ENCODE measurements around the gene TDRD12. TPM values are rescaled to one million over a fixed set of nuclear protein-coding genes. Genes with fewer than 3 reads are reported as not detected.

TDRD12 gene
- total and polyA plus RNA-seq, 2 of the 13 experiments (the other 11 are each of a cell fraction or from before 2014, with no cell fraction given): 0.03 to 0.40 TPM

GRCh38 chr19:32862741-32863140, 143.2 kb downstream of the TDRD12 start (continued):
- no peak for TF ChIP-seq THYN1 (CRISPR knock-in tag; IDR thresholded peaks at IDR 0.05; ENCODE audit: borderline replicate concordance, low read depth)
- no peak for TF ChIP-seq ETV5 (CRISPR knock-in tag; IDR thresholded peaks at IDR 0.05; ENCODE audit: borderline replicate concordance)
- TF ChIP-seq KDM4B (CRISPR knock-in tag; IDR thresholded peaks at IDR 0.05): no peak
- no peak for TF ChIP-seq ZSCAN20 (CRISPR knock-in tag; IDR thresholded peaks at IDR 0.05; ENCODE audit: borderline replicate concordance)
- TF ChIP-seq, protein P1, sequence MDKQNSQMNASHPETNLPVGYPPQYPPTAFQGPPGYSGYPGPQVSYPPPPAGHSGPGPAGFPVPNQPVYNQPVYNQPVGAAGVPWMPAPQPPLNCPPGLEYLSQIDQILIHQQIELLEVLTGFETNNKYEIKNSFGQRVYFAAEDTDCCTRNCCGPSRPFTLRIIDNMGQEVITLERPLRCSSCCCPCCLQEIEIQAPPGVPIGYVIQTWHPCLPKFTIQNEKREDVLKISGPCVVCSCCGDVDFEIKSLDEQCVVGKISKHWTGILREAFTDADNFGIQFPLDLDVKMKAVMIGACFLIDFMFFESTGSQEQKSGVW (CRISPR knock-in tag; IDR thresholded peaks at IDR 0.05; ENCODE audit: borderline replicate concordance): no peak
- no peak for TF ChIP-seq POLR2AphosphoS5 (IDR thresholded peaks at IDR 0.05; ENCODE audit: low read depth, low read length)
- TF ChIP-seq, protein P2, sequence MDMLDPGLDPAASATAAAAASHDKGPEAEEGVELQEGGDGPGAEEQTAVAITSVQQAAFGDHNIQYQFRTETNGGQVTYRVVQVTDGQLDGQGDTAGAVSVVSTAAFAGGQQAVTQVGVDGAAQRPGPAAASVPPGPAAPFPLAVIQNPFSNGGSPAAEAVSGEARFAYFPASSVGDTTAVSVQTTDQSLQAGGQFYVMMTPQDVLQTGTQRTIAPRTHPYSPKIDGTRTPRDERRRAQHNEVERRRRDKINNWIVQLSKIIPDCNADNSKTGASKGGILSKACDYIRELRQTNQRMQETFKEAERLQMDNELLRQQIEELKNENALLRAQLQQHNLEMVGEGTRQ (IDR thresholded peaks at IDR 0.05; ENCODE audit: low read depth, low read length): no peak
- TF ChIP-seq, protein P2 (CRISPR knock-in tag; IDR thresholded peaks at IDR 0.05; ENCODE audit: borderline replicate concordance): no peak
- no peak for TF ChIP-seq ZKSCAN1 (IDR thresholded peaks at IDR 0.05; ENCODE audit: low read length)
- TF ChIP-seq FOXC1 (CRISPR knock-in tag; IDR thresholded peaks at IDR 0.05; ENCODE audit: borderline replicate concordance): no peak
- no peak for TF ChIP-seq ZBTB7A (CRISPR knock-in tag; IDR thresholded peaks at IDR 0.05)
- TF ChIP-seq ZNF292 (CRISPR knock-in tag; IDR thresholded peaks at IDR 0.05; ENCODE audit: borderline replicate concordance, low read depth): no peak

All from HepG2 (cell line).